BE2C (cell line): ENCODE results near the gene CD101.

ENCODE experiments used
- DNase-seq: peaks from one replicate; pipeline ENCODE4 v3.0.0-alpha.2; 2020
- H3K27me3 ChIP-seq: fragments of 250-450 bp; sonication (Bioruptor Pico); 2 replicates; pipeline ENCODE4 v1.5.1; 2020; ENCODE audit warnings: mild to moderate bottlenecking
- H3K36me3 ChIP-seq: fragments of 250-450 bp; sonication (Bioruptor Pico); 2 replicates; pipeline ENCODE4 v1.5.1; 2020; ENCODE audit warnings: mild to moderate bottlenecking
- H3K4me1 ChIP-seq: fragments of 250-450 bp; sonication (Bioruptor Pico); 2 replicates; pipeline ENCODE4 v1.5.1; 2020
- H3K4me3 ChIP-seq: 2 replicates; pipeline ENCODE4 v1.5.1; 2011; ENCODE audit warnings: low read depth, low read length
- H3K9me3 ChIP-seq: fragments of 250-450 bp; sonication (Bioruptor Pico); 2 replicates; pipeline ENCODE4 v1.5.1; 2020
- TF ChIP-seq, protein P1 (sequence below): IDR thresholded peaks from 2 replicates; pipeline ENCODE4 v1.5.1; 2012; ENCODE audit warnings: mild to moderate bottlenecking, low read depth, low read length

Gene CD101

DNA sequence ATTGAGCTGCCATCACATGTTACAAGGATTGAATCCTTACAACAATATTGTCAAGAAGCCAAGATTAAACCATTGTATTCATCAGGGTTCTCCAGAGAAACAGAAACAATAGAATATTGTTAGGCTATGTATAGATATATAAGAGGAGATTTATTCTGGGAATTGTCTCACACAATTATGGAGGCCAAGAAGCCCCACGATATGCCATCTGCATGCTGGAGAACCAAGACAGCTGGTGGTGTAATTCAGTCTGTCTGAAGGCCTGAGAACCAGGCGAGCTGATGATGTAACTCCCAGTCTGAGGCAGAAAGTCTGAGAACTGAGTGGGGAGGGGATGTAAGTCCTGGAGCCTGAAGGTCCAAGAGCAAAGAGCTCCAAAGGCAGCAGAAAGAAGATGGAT lies 44.1 kb downstream of the CD101 start:
- Histone ChIP-seq H3K36me3 (no peaks in the 10 kb centered on the region), H3K27me3 (peaks cover 3% of the 10 kb centered on the region; the same call in 1 of the 2 replicates), H3K4me1 (no peaks in the 10 kb centered on the region), H3K9me3 (no peaks in the 10 kb centered on the region), H3K4me3 (no peak overlapping the region)
- TF ChIP-seq, protein P1, sequence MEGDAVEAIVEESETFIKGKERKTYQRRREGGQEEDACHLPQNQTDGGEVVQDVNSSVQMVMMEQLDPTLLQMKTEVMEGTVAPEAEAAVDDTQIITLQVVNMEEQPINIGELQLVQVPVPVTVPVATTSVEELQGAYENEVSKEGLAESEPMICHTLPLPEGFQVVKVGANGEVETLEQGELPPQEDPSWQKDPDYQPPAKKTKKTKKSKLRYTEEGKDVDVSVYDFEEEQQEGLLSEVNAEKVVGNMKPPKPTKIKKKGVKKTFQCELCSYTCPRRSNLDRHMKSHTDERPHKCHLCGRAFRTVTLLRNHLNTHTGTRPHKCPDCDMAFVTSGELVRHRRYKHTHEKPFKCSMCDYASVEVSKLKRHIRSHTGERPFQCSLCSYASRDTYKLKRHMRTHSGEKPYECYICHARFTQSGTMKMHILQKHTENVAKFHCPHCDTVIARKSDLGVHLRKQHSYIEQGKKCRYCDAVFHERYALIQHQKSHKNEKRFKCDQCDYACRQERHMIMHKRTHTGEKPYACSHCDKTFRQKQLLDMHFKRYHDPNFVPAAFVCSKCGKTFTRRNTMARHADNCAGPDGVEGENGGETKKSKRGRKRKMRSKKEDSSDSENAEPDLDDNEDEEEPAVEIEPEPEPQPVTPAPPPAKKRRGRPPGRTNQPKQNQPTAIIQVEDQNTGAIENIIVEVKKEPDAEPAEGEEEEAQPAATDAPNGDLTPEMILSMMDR = no peak
- no peak for DNase-seq

DNA sequence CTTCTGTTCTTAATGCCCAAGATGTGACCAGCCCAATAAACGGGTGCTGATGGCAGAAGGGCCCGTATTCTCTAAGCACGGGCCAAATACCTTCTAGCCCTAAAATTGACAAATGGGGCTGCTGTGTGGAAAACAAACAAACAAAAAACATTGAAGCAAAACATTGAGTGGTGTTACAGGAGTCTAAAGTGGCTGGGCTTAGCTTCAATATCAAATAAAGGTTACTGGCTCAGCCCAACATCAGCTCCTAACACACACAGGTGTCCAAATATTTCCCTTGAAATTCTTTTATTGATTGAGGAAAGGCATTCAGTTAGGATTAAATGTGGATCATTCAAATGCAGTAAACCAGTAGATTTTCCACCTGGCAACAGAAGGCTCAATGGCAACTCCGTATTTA lies 45.2 kb downstream of the CD101 start:
- no peak overlapping the region for H3K4me3 ChIP-seq
- H3K4me1 ChIP-seq = no peaks in the 10 kb centered on the region
- peaks cover 3% of the 10 kb centered on the region; the same call in 1 of the 2 replicates for H3K27me3 ChIP-seq
- DNase-seq = no peak
- TF ChIP-seq, protein P1 = no peak
- no peaks in the 10 kb centered on the region for H3K9me3 ChIP-seq
- no peaks in the 10 kb centered on the region for H3K36me3 ChIP-seq

DNA sequence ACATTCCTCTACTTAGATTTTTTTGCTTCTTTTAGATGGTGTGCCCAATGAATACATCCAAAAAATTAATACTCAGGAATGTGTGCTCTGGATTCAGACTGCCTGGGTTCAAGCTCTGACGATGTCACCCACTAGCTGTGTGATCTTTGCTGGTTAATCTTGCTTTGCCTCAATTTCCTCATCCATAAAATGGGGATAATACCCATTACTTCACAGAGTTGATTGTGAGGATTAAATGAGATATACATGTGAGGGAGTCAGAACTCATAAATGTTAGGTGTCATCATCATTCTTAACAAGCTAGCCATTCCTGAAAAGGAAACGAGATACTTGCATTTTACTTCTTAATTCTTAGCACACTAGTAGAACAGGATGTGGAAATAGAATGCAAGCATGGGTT lies 45.7 kb downstream of the CD101 start:
- Histone ChIP-seq H3K27me3 (peaks cover 3% of the 10 kb centered on the region; the same call in 1 of the 2 replicates), H3K4me1 (no peaks in the 10 kb centered on the region), H3K9me3 (no peaks in the 10 kb centered on the region), H3K4me3 (no peak overlapping the region), H3K36me3 (no peaks in the 10 kb centered on the region)
- no peak for DNase-seq
- TF ChIP-seq, protein P1 = no peak

DNA sequence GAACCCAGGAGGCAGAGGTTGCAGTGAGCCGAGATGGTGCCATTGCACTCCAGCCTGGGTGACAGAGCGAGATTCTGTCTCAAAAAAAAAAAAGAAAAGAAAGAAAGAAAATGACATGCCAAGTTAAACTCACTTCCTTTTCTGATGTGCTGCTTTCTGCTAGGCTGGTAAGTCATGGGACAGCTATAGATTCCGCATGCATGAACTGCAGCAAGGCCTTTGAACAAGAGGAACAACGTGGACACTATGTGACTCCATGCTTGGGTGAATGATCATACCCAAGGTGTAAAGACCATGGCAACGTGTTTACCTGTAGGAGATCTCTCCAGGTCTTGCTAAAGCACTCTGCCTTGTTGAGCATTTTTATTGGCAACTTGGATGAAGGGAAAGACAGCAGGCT lies 48.3 kb downstream of the CD101 start:
- Histone ChIP-seq H3K4me3 (no peak overlapping the region), H3K27me3 (no peaks in the 10 kb centered on the region), H3K9me3 (no peaks in the 10 kb centered on the region), H3K4me1 (no peaks in the 10 kb centered on the region), H3K36me3 (no peaks in the 10 kb centered on the region)
- TF ChIP-seq, protein P1 = no peak
- no peak for DNase-seq

DNA sequence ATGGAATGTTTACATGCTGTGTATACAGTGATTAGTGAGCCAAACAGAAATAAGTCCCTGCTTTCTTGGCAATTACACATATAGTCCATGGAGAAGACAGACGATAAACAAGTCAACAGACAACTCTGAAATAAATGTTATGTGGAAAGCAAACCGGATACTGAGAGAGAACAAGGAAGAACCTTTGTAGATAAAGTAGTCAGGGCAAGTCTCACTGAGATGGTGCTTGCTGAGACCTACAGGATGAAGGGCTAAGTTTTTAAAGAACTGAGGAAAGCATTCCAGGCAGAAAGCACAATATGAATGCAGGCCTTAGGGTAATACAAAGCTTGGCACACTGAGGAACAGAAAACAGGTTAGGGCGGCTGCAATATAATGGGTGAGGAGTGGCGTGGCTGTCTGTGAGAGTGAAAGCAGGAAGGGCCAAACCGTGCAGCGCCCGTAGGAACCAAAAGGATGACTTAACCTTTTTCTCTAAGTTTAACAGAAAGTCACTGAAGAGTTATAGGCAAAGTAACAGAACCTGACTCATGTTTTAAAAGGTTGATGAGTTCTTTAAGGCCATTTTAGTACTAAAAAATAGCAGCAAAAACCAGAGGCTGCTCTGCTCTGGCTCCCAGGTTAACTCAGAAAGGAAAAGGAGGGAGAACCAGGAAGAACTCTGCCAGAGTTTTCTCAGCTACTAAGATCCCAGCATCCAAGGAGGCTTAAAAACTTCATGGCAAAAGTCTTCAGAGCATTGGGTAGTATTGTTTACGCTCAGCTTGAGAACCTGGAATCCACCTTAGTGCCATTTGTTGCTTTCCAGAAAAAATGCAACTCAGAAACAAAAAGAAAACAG lies 49.9 kb downstream of the CD101 start:
- TF ChIP-seq, protein P1 = no peak
- no peaks in the 10 kb centered on the region for H3K36me3 ChIP-seq
- DNase-seq = no peak

DNA sequence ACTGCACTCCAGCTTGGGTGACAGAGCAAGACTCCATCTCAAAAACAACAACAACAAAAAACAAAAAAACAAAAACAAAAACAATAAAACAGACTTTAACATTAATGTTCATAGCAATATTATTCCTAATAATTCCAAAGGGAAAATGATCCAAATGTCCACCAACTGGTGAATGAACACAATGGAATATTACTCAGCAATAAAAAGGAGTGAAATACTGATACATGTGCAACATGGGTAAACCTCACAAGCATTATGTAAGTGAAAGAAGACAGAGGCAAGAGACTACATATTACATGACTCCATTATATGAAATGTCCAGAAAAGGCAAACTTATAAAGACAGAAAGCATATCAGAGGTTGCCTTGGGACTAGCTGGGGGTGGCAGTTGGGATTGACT lies 52.5 kb downstream of the CD101 start:
- H3K36me3 ChIP-seq = no peaks in the 10 kb centered on the region

More for the DNA sequence above, 49.9 kb downstream of the CD101 start:
- Histone ChIP-seq H3K4me3 (no peak overlapping the region), H3K27me3 (no peaks in the 10 kb centered on the region), H3K9me3 (no peaks in the 10 kb centered on the region), H3K4me1 (no peaks in the 10 kb centered on the region)

More for the DNA sequence above, 52.5 kb downstream of the CD101 start:
- TF ChIP-seq, protein P1 = no peak
- Histone ChIP-seq H3K4me1 (no peaks in the 10 kb centered on the region), H3K4me3 (no peak overlapping the region), H3K9me3 (no peaks in the 10 kb centered on the region), H3K27me3 (no peaks in the 10 kb centered on the region)
- no peak for DNase-seq
